Right forelimb (tissue), 1 donor: ENCODE measurements around the gene ACOXL.
A peak's percentile ranks its signal among the peaks of the same experiment; 100 is the strongest.

Experiments used
- DNase-seq: peaks from one replicate; pipeline ENCODE4 v3.0.0-alpha.2; 2018

Gene ACOXL

GRCh38 chr2:110764931-110765330 is 32.6 kb downstream of the ACOXL start:
- DNase-seq = no peak

GRCh38 chr2:110766291-110766690 is 33.9 kb downstream of the ACOXL start:
- no peak for DNase-seq

- DNase-seq = no peak
These were observed 36.2 kb downstream of the ACOXL start for GRCh38 chr2:110768591-110768990.

- DNase-seq = peak; percentile 65
These were observed 38.1 kb downstream of the ACOXL start for GRCh38 chr2:110770404-110770958.

- DNase-seq = peak; percentile 77
These were observed 38.6 kb downstream of the ACOXL start for GRCh38 chr2:110770959-110771431.

- DNase-seq = peak; percentile 54
These were observed 39.4 kb downstream of the ACOXL start for GRCh38 chr2:110771547-110772382.

- DNase-seq = no peak
These were observed 40.0 kb downstream of the ACOXL start for GRCh38 chr2:110772383-110772755.

- peak; percentile 76 for DNase-seq
These were observed 41.1 kb downstream of the ACOXL start for GRCh38 chr2:110773401-110773921.

- DNase-seq = no peak
These were observed 42.3 kb downstream of the ACOXL start for GRCh38 chr2:110774701-110775100.

- no peak for DNase-seq
These were observed 45.3 kb downstream of the ACOXL start for GRCh38 chr2:110777531-110778311.

- no peak for DNase-seq
These were observed 48.1 kb downstream of the ACOXL start for GRCh38 chr2:110780461-110780860.

- DNase-seq = no peak
These were observed 51.0 kb downstream of the ACOXL start for GRCh38 chr2:110783196-110783873.

GRCh38 chr2:110784047-110784631 is 51.8 kb downstream of the ACOXL start:
- DNase-seq = no peak

- no peak for DNase-seq
These were observed 53.1 kb downstream of the ACOXL start for GRCh38 chr2:110785439-110785838.

- no peak for DNase-seq
These were observed 56.6 kb downstream of the ACOXL start for GRCh38 chr2:110788976-110789375.

- DNase-seq = no peak
These were observed 57.3 kb downstream of the ACOXL start for GRCh38 chr2:110789706-110790105.

GRCh38 chr2:110790907-110791306 is 58.5 kb downstream of the ACOXL start:
- no peak for DNase-seq

GRCh38 chr2:110791435-110791834 is 59.1 kb downstream of the ACOXL start:
- DNase-seq = no peak

- no peak for DNase-seq
These were observed 60.7 kb downstream of the ACOXL start for GRCh38 chr2:110793034-110793433.

GRCh38 chr2:110794390-110794789 is 62.0 kb downstream of the ACOXL start:
- no peak for DNase-seq

- no peak for DNase-seq
These were observed 62.6 kb downstream of the ACOXL start for GRCh38 chr2:110794951-110795350.

GRCh38 chr2:110796716-110797301 is 64.4 kb downstream of the ACOXL start:
- no peak for DNase-seq
